ENCODE data around the gene GABRA1.

GABRA1 gene

GRCh38 chr5:161847941-161848391 lies at the start of gene GABRA1:
TSS of gene GABRA1 (plus strand) at chr5:161848120. CDS start at chr5:161850811, 2,691 bp downstream.
- Histone ChIP-seq H3K27ac (ENCODE audit: low read depth, low read length, poor library complexity, severe bottlenecking) (no peak within 1 kb of the TSS), H3K4me1 (ENCODE audit: insufficient read depth, low read length, severe bottlenecking) (no peaks in the 10 kb centered on the region), H3K27me3 (ENCODE audit: insufficient read depth, low read length) (no peaks in the 10 kb centered on the region), H3K4me2 (ENCODE audit: low read length) (no peak within 1 kb of the TSS), H3K4me3 (ENCODE audit: low read depth, low read length, poor library complexity, severe bottlenecking) (no peak within 1 kb of the TSS), H3F3A (ENCODE audit: insufficient read depth, low read length) (no peaks in the 10 kb centered on the region), H3K9me2 (ENCODE audit: low read depth, low read length) (no peaks in the 10 kb centered on the region), H3K36me3 (ENCODE audit: insufficient read depth, low read length) (no peaks in the 10 kb centered on the region), H3K79me2 (ENCODE audit: insufficient read depth, low read length) (no peaks in the 10 kb centered on the region), H3K9ac (ENCODE audit: low read length) (no peak within 1 kb of the TSS), H2AFZ (ENCODE audit: low read length) (no peak within 1 kb of the TSS), H4K20me1 (ENCODE audit: insufficient read depth, low read length) (no peaks in the 10 kb centered on the region), H3K9me3 (ENCODE audit: low read length) (no peaks in the 10 kb centered on the region)
- TF ChIP-seq EZH2 (IDR thresholded peaks at IDR 0.05; ENCODE audit: borderline replicate concordance, low read length) (no peak), CTCF (IDR thresholded peaks at IDR 0.05; ENCODE audit: low read length) (no peak)

GRCh38 chr5:161799316-161799715 lies 48.6 kb upstream of the GABRA1 start:
- Histone ChIP-seq H3K9me2 (ENCODE audit: low read depth, low read length) (no peaks in the 10 kb centered on the region), H3K36me3 (ENCODE audit: insufficient read depth, low read length) (no peaks in the 10 kb centered on the region), H2AFZ (ENCODE audit: low read length) (no peak overlapping the region), H3K4me3 (ENCODE audit: low read depth, low read length, poor library complexity, severe bottlenecking) (no peak overlapping the region), H3K4me2 (ENCODE audit: low read length) (no peak overlapping the region), H3K4me1 (ENCODE audit: insufficient read depth, low read length, severe bottlenecking) (no peaks in the 10 kb centered on the region), H4K20me1 (ENCODE audit: insufficient read depth, low read length) (no peaks in the 10 kb centered on the region), H3F3A (ENCODE audit: insufficient read depth, low read length) (no peaks in the 10 kb centered on the region), H3K9me3 (ENCODE audit: low read length) (no peaks in the 10 kb centered on the region), H3K27me3 (ENCODE audit: insufficient read depth, low read length) (no peaks in the 10 kb centered on the region), H3K79me2 (ENCODE audit: insufficient read depth, low read length) (no peaks in the 10 kb centered on the region), H3K9ac (ENCODE audit: low read length) (no peak overlapping the region), H3K27ac (ENCODE audit: low read depth, low read length, poor library complexity, severe bottlenecking) (no peak overlapping the region)
- TF ChIP-seq CTCF (IDR thresholded peaks at IDR 0.05; ENCODE audit: low read length) = no peak

DNA sequence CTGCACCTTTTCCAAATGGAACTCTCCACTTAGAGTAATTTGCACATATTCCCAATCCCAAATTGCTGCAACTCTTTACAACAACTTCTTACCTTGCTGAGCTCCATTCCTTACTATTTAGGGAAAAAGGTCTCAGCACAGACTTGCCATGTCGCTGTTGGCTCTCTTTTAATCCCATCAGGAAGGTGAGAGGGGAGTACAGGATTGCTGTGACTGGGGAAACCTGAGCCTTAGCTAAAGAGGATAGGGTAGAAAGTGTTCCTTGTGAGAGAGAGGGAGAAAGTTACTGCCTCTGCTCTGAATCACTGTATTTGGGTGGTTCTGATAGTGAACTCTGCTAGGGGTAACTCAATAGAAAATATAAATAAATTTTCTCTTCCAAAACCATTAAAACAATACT lies 43.7 kb upstream of the GABRA1 start:
- H3K79me2 ChIP-seq (ENCODE audit: insufficient read depth, low read length) = no peaks in the 10 kb centered on the region
- no peak overlapping the region for H3K9ac ChIP-seq (ENCODE audit: low read length)
- H3K9me2 ChIP-seq (ENCODE audit: low read depth, low read length) = no peaks in the 10 kb centered on the region
- H3K9me3 ChIP-seq (ENCODE audit: low read length) = no peaks in the 10 kb centered on the region
- H3K27ac ChIP-seq (ENCODE audit: low read depth, low read length, poor library complexity, severe bottlenecking) = no peak overlapping the region
- no peak for TF ChIP-seq CTCF (IDR thresholded peaks at IDR 0.05; ENCODE audit: low read length)
- TF ChIP-seq EZH2 (IDR thresholded peaks at IDR 0.05; ENCODE audit: borderline replicate concordance, low read length) = no peak
- H3F3A ChIP-seq (ENCODE audit: insufficient read depth, low read length) = no peaks in the 10 kb centered on the region
- no peak overlapping the region for H3K4me2 ChIP-seq (ENCODE audit: low read length)
- no peak overlapping the region for H3K4me3 ChIP-seq (ENCODE audit: low read depth, low read length, poor library complexity, severe bottlenecking)
- no peak overlapping the region for H2AFZ ChIP-seq (ENCODE audit: low read length)
- H4K20me1 ChIP-seq (ENCODE audit: insufficient read depth, low read length) = no peaks in the 10 kb centered on the region
- no peaks in the 10 kb centered on the region for H3K27me3 ChIP-seq (ENCODE audit: insufficient read depth, low read length)
- no peaks in the 10 kb centered on the region for H3K4me1 ChIP-seq (ENCODE audit: insufficient read depth, low read length, severe bottlenecking)
- H3K36me3 ChIP-seq (ENCODE audit: insufficient read depth, low read length) = no peaks in the 10 kb centered on the region

Data from OCI-LY1 (cell line).